Kidney epithelial cell (primary cell): ENCODE results near the gene TNP1. TPM values are rescaled to one million over a fixed set of nuclear protein-coding genes. Genes with fewer than 3 reads are reported as not detected.

Source experiments
- DNase-seq: peaks from one replicate; pipeline ENCODE4 v3.0.0-alpha.2; 2010; ENCODE audit warnings: low read depth
- H3K27me3 ChIP-seq: 2 replicates; pipeline ENCODE4 v1.6.0; 2011; ENCODE audit warnings: low read length; ENCODE audit not compliant: control insufficient read depth, insufficient read depth
- H3K36me3 ChIP-seq: 2 replicates; pipeline ENCODE4 v1.5.1; 2011; ENCODE audit warnings: low read length; ENCODE audit not compliant: control insufficient read depth, insufficient read depth
- H3K4me3 ChIP-seq: 2 replicates; pipeline ENCODE4 v1.5.1; 2011; ENCODE audit warnings: low read depth, mild to moderate bottlenecking, control low read depth, low read length
- CTCF ChIP-seq: IDR thresholded peaks from 2 replicates; pipeline ENCODE4 v1.5.1; 2011; ENCODE audit warnings: mild to moderate bottlenecking, moderate library complexity, low read length, control low read depth, inconsistent platforms; ENCODE audit not compliant: insufficient read depth, poor library complexity, severe bottlenecking
- total RNA-seq: library from RNA; depleted of rRNA; stranded (reverse); fragments of >200 nt; gene quantifications from 2 replicates; pipeline ENCODE4 v1.2.3, GENCODE V29; 2015

The TNP1 gene, protein sequence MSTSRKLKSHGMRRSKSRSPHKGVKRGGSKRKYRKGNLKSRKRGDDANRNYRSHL
- total RNA-seq = not detected in 2 replicates

- no peak within 1 kb of the TSS for H3K4me3 ChIP-seq
- no peaks in the 10 kb centered on the region for H3K27me3 ChIP-seq
- DNase-seq = no peak
- no peak for TF ChIP-seq CTCF
- H3K36me3 ChIP-seq = no peaks in the 10 kb centered on the region
Observed at GRCh38 chr2:216859944-216860343, at the start of gene TNP1. TNP1 (minus strand) TSS chr2:216860064; CDS start chr2:216860034, 30 bp downstream.

- no peaks in the 10 kb centered on the region for H3K27me3 ChIP-seq
Observed at GRCh38 chr2:216908300-216908699, 48.4 kb upstream of the TNP1 start.

DNA sequence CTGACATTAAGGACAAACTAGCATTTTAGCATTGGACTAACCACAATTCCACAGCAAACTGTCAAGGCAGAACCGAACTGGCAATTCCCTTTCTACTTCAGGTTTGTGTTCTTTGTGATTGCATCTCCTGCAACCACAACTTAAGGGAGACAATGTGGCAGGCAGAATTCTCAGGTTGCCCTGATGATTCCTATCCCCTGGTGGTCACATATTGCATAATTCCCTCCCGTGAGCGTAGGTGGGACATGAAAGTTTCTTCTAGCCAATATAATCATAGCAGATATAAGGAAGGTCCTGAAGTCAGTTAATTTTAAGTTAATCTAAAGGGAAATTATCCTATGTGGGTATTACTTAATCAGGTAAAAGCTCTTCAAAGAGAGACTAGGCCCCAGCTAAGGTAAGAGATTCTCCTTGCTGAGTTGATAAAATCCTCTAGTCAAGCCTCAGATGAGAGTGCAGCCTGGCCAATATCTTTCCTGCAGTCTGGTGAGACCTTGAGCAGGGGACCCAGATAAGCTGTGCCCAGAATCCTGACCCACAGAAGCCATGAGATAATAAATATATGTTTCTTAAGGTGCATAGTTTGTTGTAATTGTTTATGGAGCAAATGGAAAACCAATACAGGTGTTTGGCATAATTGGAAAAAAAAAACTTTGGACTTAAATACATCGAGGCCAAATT lies 45.9 kb upstream of the TNP1 start:
- H3K36me3 ChIP-seq = no peaks in the 10 kb centered on the region
- no peak for TF ChIP-seq CTCF
- DNase-seq = no peak
- no peaks in the 10 kb centered on the region for H3K27me3 ChIP-seq
- no peak overlapping the region for H3K4me3 ChIP-seq

More at GRCh38 chr2:216908300-216908699, 48.4 kb upstream of the TNP1 start:
- TF ChIP-seq CTCF = no peak
- no peak overlapping the region for H3K4me3 ChIP-seq
- H3K36me3 ChIP-seq = no peaks in the 10 kb centered on the region
- no peak for DNase-seq

GRCh38 chr2:216904974-216905373 lies 45.1 kb upstream of the TNP1 start:
- H3K36me3 ChIP-seq = no peaks in the 10 kb centered on the region
- H3K4me3 ChIP-seq = no peak overlapping the region
- no peak for TF ChIP-seq CTCF
- H3K27me3 ChIP-seq = no peaks in the 10 kb centered on the region
- no peak for DNase-seq

- no peak overlapping the region for H3K4me3 ChIP-seq
- H3K36me3 ChIP-seq = no peaks in the 10 kb centered on the region
- no peak for TF ChIP-seq CTCF
- H3K27me3 ChIP-seq = no peaks in the 10 kb centered on the region
- no peak for DNase-seq
Observed at GRCh38 chr2:216904554-216904953, 44.7 kb upstream of the TNP1 start.

GRCh38 chr2:216903470-216903869 lies 43.6 kb upstream of the TNP1 start:
- no peak for DNase-seq
- no peak overlapping the region for H3K4me3 ChIP-seq
- no peaks in the 10 kb centered on the region for H3K36me3 ChIP-seq
- no peaks in the 10 kb centered on the region for H3K27me3 ChIP-seq
- no peak for TF ChIP-seq CTCF
